Ascending aorta (tissue), 2 donors: ENCODE results near the gene CLASP1. TPM values are rescaled to one million over a fixed set of nuclear protein-coding genes. Genes with fewer than 3 reads are reported as not detected.
"Not testable (repeated sequence)": the region's sequence is repeated elsewhere in the genome, so short reads cannot be mapped to it uniquely, and the experiment has no call there.

ENCODE experiments used
- DNase-seq, 2 donors: peaks; one replicate each; pipeline ENCODE4 v3.0.0-alpha.2; 2019; ENCODE audit warnings: low spot score in 2 of 2
- H3K27ac ChIP-seq, 2 donors: fragments of 200-600 bp; sonication (generic); one replicate each; pipeline ENCODE4 v1.5.1; 2016 to 2017; ENCODE audit warnings: mild to moderate bottlenecking in 1 of 2
- H3K27me3 ChIP-seq: fragments of 200-600 bp; sonication (generic); one replicate; pipeline ENCODE4 v1.5.1; 2017
- H3K36me3 ChIP-seq, 2 donors: fragments of 200-600 bp; sonication (generic); one replicate each; pipeline ENCODE4 v1.5.1; 2016
- H3K4me1 ChIP-seq, 2 donors: fragments of 200-600 bp; sonication (generic); one replicate each; pipeline ENCODE4 v1.5.1; 2016 to 2017; ENCODE audit warnings: mild to moderate bottlenecking in 1 of 2
- H3K4me3 ChIP-seq, 2 donors: fragments of 200-600 bp; sonication (generic); one replicate each; pipeline ENCODE4 v1.5.1; 2016 to 2017; ENCODE audit warnings: mild to moderate bottlenecking in 1 of 2
- H3K9me3 ChIP-seq, 2 donors: fragments of 200-600 bp; sonication (generic); one replicate each; pipeline ENCODE4 v1.5.1; 2016
- CTCF ChIP-seq, 3 experiments: fragments of 200-600 bp in 2 of 3; fragments of 450-650 bp in 1 of 3; sonication (generic) in 2 of 3; IDR thresholded peaks; one replicate each; pipeline ENCODE4 v1.5.1; 2016 to 2019; ENCODE audit warnings: antibody characterized with exemption in 3 of 3, mild to moderate bottlenecking in 1 of 3, moderate library complexity in 1 of 3
- intact Hi-C: fragments of 100-400 bp; cut with DNase I; formaldehyde crosslinking; loops from one replicate; pipeline ENCODE4 v1.15.1; 2023
- total RNA-seq: library from RNA; depleted of rRNA; stranded (reverse); fragments of >200 nt; gene quantifications from one replicate; pipeline ENCODE4 v1.1.0, GENCODE V29; 2016

CLASP1 gene
- total RNA-seq, 1 donor from 2014 or later: 78.0 TPM

GRCh38 chr2:121479882-121480522 is 169.3 kb downstream of the CLASP1 start:
- intact Hi-C loops: no loop called here
- Histone ChIP-seq H3K4me3 (no peak overlapping the region), H3K36me3 (no peaks in the 10 kb centered on the region), H3K4me1 (peaks cover 0 to 22% of the 10 kb centered on the region in 2 donors), H3K27me3 (no peaks in the 10 kb centered on the region), H3K9me3 (no peaks in the 10 kb centered on the region), H3K27ac (no peak overlapping the region)
- TF ChIP-seq CTCF (IDR thresholded peaks at IDR 0.05): no peak
- no peak for DNase-seq

- Histone ChIP-seq H3K36me3 (no peaks in the 10 kb centered on the region), H3K4me3 (no peak overlapping the region), H3K27me3 (no peaks in the 10 kb centered on the region), H3K9me3 (no peaks in the 10 kb centered on the region), H3K27ac (no peak overlapping the region), H3K4me1 (peaks cover 0 to 22% of the 10 kb centered on the region in 2 donors)
- no peak for DNase-seq
- intact Hi-C loops: no loop called here
- no peak for TF ChIP-seq CTCF (IDR thresholded peaks at IDR 0.05)
Measured at GRCh38 chr2:121478996-121479745, 170.1 kb downstream of the CLASP1 start.

GRCh38 chr2:121478358-121478995 is 170.8 kb downstream of the CLASP1 start:
- peaks cover 0 to 24% of the 10 kb centered on the region in 2 donors for H3K4me1 ChIP-seq
- H3K4me3 ChIP-seq, H3K9me3 ChIP-seq, intact Hi-C loops, H3K27me3 ChIP-seq, H3K27ac ChIP-seq, DNase-seq, H3K36me3 ChIP-seq: not testable (repeated sequence)

GRCh38 chr2:121476684-121477083 is 172.6 kb downstream of the CLASP1 start:
- H3K4me3 ChIP-seq: no peak overlapping the region
- H3K9me3 ChIP-seq: no peaks in the 10 kb centered on the region
- no peaks in the 10 kb centered on the region for H3K27me3 ChIP-seq
- no peaks in the 10 kb centered on the region for H3K36me3 ChIP-seq
- peaks cover 0 to 32% of the 10 kb centered on the region in 2 donors for H3K4me1 ChIP-seq
- H3K27ac ChIP-seq: no peak overlapping the region
- TF ChIP-seq CTCF (IDR thresholded peaks at IDR 0.05): no peak
- intact Hi-C loops: no loop called here
- DNase-seq: no peak

GRCh38 chr2:121475811-121476571 is 173.3 kb downstream of the CLASP1 start:
- H3K4me1 ChIP-seq: peaks cover 0 to 32% of the 10 kb centered on the region in 2 donors
- intact Hi-C loops: no loop called here
- H3K36me3 ChIP-seq: peaks cover 0 to 2% of the 10 kb centered on the region in 2 donors
- H3K4me3 ChIP-seq: no peak overlapping the region
- H3K27me3 ChIP-seq: no peaks in the 10 kb centered on the region
- no peak for DNase-seq
- H3K9me3 ChIP-seq: no peaks in the 10 kb centered on the region
- TF ChIP-seq CTCF (IDR thresholded peaks at IDR 0.05): no peak
- no peak overlapping the region for H3K27ac ChIP-seq
